ENCODE results near the gene KIF1A.

The KIF1A gene

DNA sequence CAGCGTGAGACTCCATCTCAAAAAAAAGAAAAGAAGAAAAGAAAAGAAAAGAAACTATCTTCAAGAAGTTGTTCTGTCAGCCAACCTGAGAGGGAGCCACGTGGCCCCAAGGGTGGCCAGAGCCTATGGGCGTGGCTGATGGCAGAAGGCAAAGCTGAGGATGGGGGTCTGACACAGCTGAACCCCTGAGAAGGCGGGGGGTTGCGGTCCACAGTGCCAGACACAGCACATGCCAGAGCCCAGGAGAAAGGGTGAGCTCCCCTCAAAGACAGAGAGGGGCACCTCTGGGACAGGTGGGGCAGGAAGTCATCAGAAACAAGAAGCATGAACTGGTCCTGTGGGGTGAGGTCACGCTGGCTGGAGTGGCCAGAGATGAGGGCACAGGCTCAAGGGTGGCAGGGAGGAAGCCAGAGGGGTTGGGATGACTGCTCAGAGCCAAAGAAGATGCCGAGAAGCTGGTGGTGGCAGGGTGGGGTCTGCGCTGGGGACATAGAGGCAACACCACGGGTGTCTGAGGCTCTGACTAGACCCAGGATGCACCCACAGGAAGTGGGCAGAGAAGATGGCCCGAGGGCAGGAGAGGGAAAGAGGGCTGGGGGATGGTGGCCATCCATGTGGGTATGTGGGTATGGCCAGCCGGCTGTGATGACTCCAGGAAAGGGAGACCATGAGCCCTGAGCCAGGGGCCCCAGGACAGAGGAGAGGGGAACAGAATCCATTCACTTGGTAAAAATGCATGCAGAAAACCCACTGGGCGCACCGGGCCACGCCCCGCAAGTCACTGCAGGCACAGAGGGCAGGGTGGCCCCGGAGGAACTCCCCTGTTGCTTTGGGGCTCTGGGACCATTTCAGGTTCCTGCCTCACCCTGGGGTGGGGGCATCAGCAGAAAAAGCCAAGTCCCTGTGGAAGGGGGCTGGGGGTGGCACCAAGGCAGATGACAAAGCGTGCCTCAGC lies 8.4 kb downstream of the KIF1A start:
- H3F3A ChIP-seq (ENCODE audit: insufficient read depth, low read length): no peaks in the 10 kb centered on the region
- no peaks in the 10 kb centered on the region for H3K36me3 ChIP-seq (replicated peaks; ENCODE audit: insufficient read depth, low read length)
- H2AFZ ChIP-seq (ENCODE audit: low read length): no peak overlapping the region

DNA sequence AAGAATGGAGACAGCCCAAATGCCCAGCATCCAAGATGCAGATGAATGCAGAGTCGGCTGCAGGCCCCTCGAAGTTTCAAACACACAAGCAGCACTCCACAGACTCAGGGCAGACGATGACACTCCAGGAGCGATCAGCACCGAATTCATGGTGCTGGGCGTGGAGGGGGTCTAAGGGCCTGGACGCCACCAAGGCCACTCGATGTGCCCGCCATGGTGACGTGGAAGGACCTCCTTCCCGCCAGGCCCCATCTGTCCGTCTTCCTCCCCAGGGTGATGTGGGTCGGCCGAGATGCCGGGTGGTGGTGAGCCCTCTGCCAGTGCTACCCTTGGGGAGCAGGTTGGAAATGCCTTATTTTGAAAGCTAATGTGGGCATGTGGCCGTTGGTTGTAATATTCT lies 9.4 kb downstream of the KIF1A start:
- Histone ChIP-seq H3K9me3 (replicated peaks; ENCODE audit: insufficient read depth, low read length) (no peaks in the 10 kb centered on the region), H3K36me3 (replicated peaks; ENCODE audit: insufficient read depth, low read length) (no peaks in the 10 kb centered on the region), H3K27me3 (replicated peaks; ENCODE audit: insufficient read depth, low read length) (peaks cover 68% of the 10 kb centered on the region), H3K4me3 (ENCODE audit: low read length) (no peak overlapping the region), H3K9me2 (replicated peaks; ENCODE audit: insufficient read depth, low read length) (no peaks in the 10 kb centered on the region), H3F3A (ENCODE audit: insufficient read depth, low read length) (no peaks in the 10 kb centered on the region), H3K9ac (ENCODE audit: low read length) (no peak overlapping the region), H3K79me2 (ENCODE audit: low read length) (no peaks in the 10 kb centered on the region), H2AFZ (ENCODE audit: low read length) (no peak overlapping the region), H3K4me2 (ENCODE audit: low read depth, low read length) (no peak overlapping the region), H3K27ac (ENCODE audit: low read length) (no peak overlapping the region), H3K4me1 (ENCODE audit: low read length) (no peaks in the 10 kb centered on the region), H4K20me1 (ENCODE audit: insufficient read depth, low read length) (no peaks in the 10 kb centered on the region)
- DNase-seq: no peak
- TF ChIP-seq EZH2phosphoT487 (IDR thresholded peaks at IDR 0.05; ENCODE audit: low read length) (no peak), CTCF (IDR thresholded peaks at IDR 0.05; ENCODE audit: low read length) (no peak), EZH2 (optimal IDR thresholded peaks at IDR 0.05; ENCODE audit: low read depth, low read length) (no peak)

More for the DNA sequence above, 8.4 kb downstream of the KIF1A start:
- TF ChIP-seq EZH2 (optimal IDR thresholded peaks at IDR 0.05; ENCODE audit: low read depth, low read length): no peak
- no peak for TF ChIP-seq CTCF (IDR thresholded peaks at IDR 0.05; ENCODE audit: low read length)
- no peak for TF ChIP-seq EZH2phosphoT487 (IDR thresholded peaks at IDR 0.05; ENCODE audit: low read length)
- DNase-seq: no peak
- Histone ChIP-seq H3K9ac (ENCODE audit: low read length) (no peak overlapping the region), H3K79me2 (ENCODE audit: low read length) (no peaks in the 10 kb centered on the region), H3K4me3 (ENCODE audit: low read length) (no peak overlapping the region), H3K4me1 (ENCODE audit: low read length) (no peaks in the 10 kb centered on the region), H3K4me2 (ENCODE audit: low read depth, low read length) (no peak overlapping the region), H3K27me3 (replicated peaks; ENCODE audit: insufficient read depth, low read length) (peaks cover 58% of the 10 kb centered on the region), H4K20me1 (ENCODE audit: insufficient read depth, low read length) (no peaks in the 10 kb centered on the region), H3K9me2 (replicated peaks; ENCODE audit: insufficient read depth, low read length) (no peaks in the 10 kb centered on the region), H3K27ac (ENCODE audit: low read length) (no peak overlapping the region), H3K9me3 (replicated peaks; ENCODE audit: insufficient read depth, low read length) (no peaks in the 10 kb centered on the region)

- Histone ChIP-seq H3F3A (ENCODE audit: insufficient read depth, low read length) (no peaks in the 10 kb centered on the region), H3K36me3 (replicated peaks; ENCODE audit: insufficient read depth, low read length) (no peaks in the 10 kb centered on the region), H3K9me3 (replicated peaks; ENCODE audit: insufficient read depth, low read length) (no peaks in the 10 kb centered on the region), H3K4me1 (ENCODE audit: low read length) (no peaks in the 10 kb centered on the region), H3K4me2 (ENCODE audit: low read depth, low read length) (no peak overlapping the region), H4K20me1 (ENCODE audit: insufficient read depth, low read length) (no peaks in the 10 kb centered on the region), H2AFZ (ENCODE audit: low read length) (no peak overlapping the region), H3K79me2 (ENCODE audit: low read length) (no peaks in the 10 kb centered on the region), H3K9me2 (replicated peaks; ENCODE audit: insufficient read depth, low read length) (no peaks in the 10 kb centered on the region), H3K9ac (ENCODE audit: low read length) (no peak overlapping the region), H3K4me3 (ENCODE audit: low read length) (no peak overlapping the region), H3K27me3 (replicated peaks; ENCODE audit: insufficient read depth, low read length) (peaks cover 69% of the 10 kb centered on the region), H3K27ac (ENCODE audit: low read length) (no peak overlapping the region)
- DNase-seq: no peak
- TF ChIP-seq EZH2 (optimal IDR thresholded peaks at IDR 0.05; ENCODE audit: low read depth, low read length) (no peak), CTCF (IDR thresholded peaks at IDR 0.05; ENCODE audit: low read length) (peak; percentile 15)
Measured at GRCh38 chr2:240810199-240810598, 9.8 kb downstream of the KIF1A start.

Data from MM.1S (cell line).